K562 (cell line): Measurements from ENCODE around the gene BIK. TPM values are rescaled to one million over a fixed set of nuclear protein-coding genes. Genes with fewer than 3 reads are reported as not detected.

Experiments
- FOXM1 ChIP-seq, 2 experiments: fragments of 450-650 bp in 1 of 2; sonication (generic) in 1 of 2; formaldehyde crosslinking in 1 of 2; IDR thresholded peaks; 2 replicates each; pipeline versions ENCODE4 v1.6.1 to v1.9.0; 2017 to 2022; ENCODE audit warnings: low read depth in 2 of 2, mild to moderate bottlenecking in 2 of 2, missing genetic modification reagents in 1 of 2, moderate library complexity in 1 of 2
- GABPB2 ChIP-seq: fragments of 250-450 bp; sonication (Bioruptor Pico); conservative IDR thresholded peaks from 2 replicates; pipeline ENCODE4 v1.5.1; 2021; ENCODE audit warnings: mild to moderate bottlenecking
- GTF2A2 ChIP-seq: IDR thresholded peaks from 2 replicates; pipeline ENCODE4 v1.6.1; 2016; ENCODE audit warnings: mild to moderate bottlenecking, missing genetic modification characterization, missing compliant biosample characterization
- NCOA1 ChIP-seq: fragments of 450-650 bp; IDR thresholded peaks from 2 replicates; pipeline ENCODE4 v1.6.1; 2016; ENCODE audit warnings: low read depth
- SMARCE1 ChIP-seq: fragments of 450-650 bp; IDR thresholded peaks from 2 replicates; pipeline ENCODE4 v1.7.1; 2016; ENCODE audit warnings: mild to moderate bottlenecking
- TEAD4 ChIP-seq, 2 experiments: sonication (generic) in 1 of 2; formaldehyde crosslinking in 1 of 2; IDR thresholded peaks; 2 replicates each; pipeline versions ENCODE4 v1.6.1 to v1.8.0; 2012 to 2022; ENCODE audit warnings: borderline replicate concordance in 1 of 2, inconsistent platforms in 1 of 2, low read length in 1 of 2, mild to moderate bottlenecking in 1 of 2, missing genetic modification reagents in 1 of 2
- TRIM24 ChIP-seq, 2 experiments: fragments of 450-650 bp; IDR thresholded peaks; 2 replicates each; pipeline ENCODE4 v1.6.1; 2016
- TRIM28 ChIP-seq: fragments of 450-650 bp; IDR thresholded peaks from 2 replicates; pipeline ENCODE4 v1.6.1; 2017
- XRCC3 ChIP-seq: fragments of 450-650 bp; IDR thresholded peaks from 2 replicates; pipeline ENCODE4 v1.6.1; 2017; ENCODE audit warnings: mild to moderate bottlenecking, moderate library complexity
- ZNF253 ChIP-seq: fragments of 250-450 bp; sonication (Bioruptor Pico); conservative IDR thresholded peaks from 2 replicates; pipeline ENCODE4 v1.6.1; 2021; ENCODE audit warnings: mild to moderate bottlenecking
- ZNF280A ChIP-seq: fragments of 450-650 bp; IDR thresholded peaks from 2 replicates; pipeline ENCODE4 v1.6.1; 2018; ENCODE audit warnings: mild to moderate bottlenecking, low read depth; ENCODE audit not compliant: partially characterized antibody
- ZNF431 ChIP-seq: sonication (generic); formaldehyde crosslinking; IDR thresholded peaks from 2 replicates; pipeline ENCODE4 v1.8.0; 2022; ENCODE audit warnings: mild to moderate bottlenecking, missing genetic modification reagents
- polyA plus RNA-seq, 8 experiments: library from polyadenylated mRNA; depleted of rRNA in 4 of 8; stranded (reverse) in 5 of 8; unstranded in 3 of 8; fragments of >200 nt; fragmentation: Nextera tagmentation in 2 of 8; fragmentation: Illumina TruSeq in 1 of 8; extraction: Ambion mirVana in 2 of 8; extraction: Trizol in 1 of 8; gene quantifications; 2 replicates each; pipeline versions ENCODE4 v1.2.1 to v1.2.3, GENCODE V29; 2011 to 2014; ENCODE audit warnings: inconsistent platforms in 1 of 8, missing spikeins in 1 of 8
- total RNA-seq, 7 experiments: library from RNA; depleted of rRNA in 6 of 7; stranded (reverse); fragments of >200 nt in 6 of 7; fragmentation: Illumina TruSeq in 2 of 7; extraction: Trizol in 2 of 7; gene quantifications; 2 replicates each; pipeline versions ENCODE4 v1.2.1 to v1.2.3, GENCODE V29; 2011 to 2021; ENCODE audit warnings: low replicate concordance in 1 of 7
- TF ChIP-seq, protein P1 (sequence below), 2 experiments: fragments of 450-650 bp; conservative IDR thresholded peaks; 2 replicates each; pipeline ENCODE4 v1.6.1; 2017; ENCODE audit warnings: mild to moderate bottlenecking in 2 of 2, moderate library complexity in 2 of 2

The BIK gene
- total and polyA plus RNA-seq, 9 of the 15 experiments (the other 6 are each of a cell fraction or from before 2014, with no cell fraction given) = 0.08 to 0.23 (median 0.18) TPM; not detected in 4

- TF ChIP-seq ZNF280A = peak; percentile 80
- 0 out of 2 replicates have a peak, but pooled peaks have one; percentile 59 for TF ChIP-seq XRCC3
- TF ChIP-seq FOXM1 (IDR thresholded peaks at IDR 0.05; ENCODE audit: low read depth) = no peak
- no peak for TF ChIP-seq FOXM1 (CRISPR knock-in tag; IDR thresholded peaks at IDR 0.05; ENCODE audit: low read depth)
- TF ChIP-seq SMARCE1 = no peak
- TF ChIP-seq GABPB2 = no peak
- no peak for TF ChIP-seq ZNF431
- no peak for TF ChIP-seq GTF2A2 (tag)
- no peak for TF ChIP-seq NCOA1
- peak; percentile 91 for TF ChIP-seq TRIM28
- TF ChIP-seq, protein P1, sequence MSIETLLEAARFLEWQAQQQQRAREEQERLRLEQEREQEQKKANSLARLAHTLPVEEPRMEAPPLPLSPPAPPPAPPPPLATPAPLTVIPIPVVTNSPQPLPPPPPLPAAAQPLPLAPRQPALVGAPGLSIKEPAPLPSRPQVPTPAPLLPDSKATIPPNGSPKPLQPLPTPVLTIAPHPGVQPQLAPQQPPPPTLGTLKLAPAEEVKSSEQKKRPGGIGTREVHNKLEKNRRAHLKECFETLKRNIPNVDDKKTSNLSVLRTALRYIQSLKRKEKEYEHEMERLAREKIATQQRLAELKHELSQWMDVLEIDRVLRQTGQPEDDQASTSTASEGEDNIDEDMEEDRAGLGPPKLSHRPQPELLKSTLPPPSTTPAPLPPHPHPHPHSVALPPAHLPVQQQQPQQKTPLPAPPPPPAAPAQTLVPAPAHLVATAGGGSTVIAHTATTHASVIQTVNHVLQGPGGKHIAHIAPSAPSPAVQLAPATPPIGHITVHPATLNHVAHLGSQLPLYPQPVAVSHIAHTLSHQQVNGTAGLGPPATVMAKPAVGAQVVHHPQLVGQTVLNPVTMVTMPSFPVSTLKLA (conservative IDR thresholded peaks at IDR 0.05) = no peak
- no peak for TF ChIP-seq TEAD4 (IDR thresholded peaks at IDR 0.05; ENCODE audit: low read length)
- TF ChIP-seq TEAD4 (CRISPR knock-in tag; IDR thresholded peaks at IDR 0.05; ENCODE audit: borderline replicate concordance) = no peak
- 0 out of 4 replicates have a peak, but pooled peaks of 1 of the 2 experiments have one; percentile 29 for TF ChIP-seq TRIM24 (IDR thresholded peaks at IDR 0.05)
- TF ChIP-seq ZNF253 (CRISPR knock-in tag) = no peak
Measured at GRCh38 chr22:43096420-43096819, 14.1 kb upstream of the BIK start (continued).
